Spleen (tissue), 7 donors: Measurements from ENCODE around the gene LOXL1.

Experiments
- CTCF ChIP-seq, 11 experiments: fragments of 200-600 bp in 7 of 11; fragments of 450-650 bp in 4 of 11; sonication (generic) in 4 of 11; IDR thresholded peaks in 8 of 11; conservative IDR thresholded peaks in 3 of 11; 1 replicate in 7 of 11; 2 replicates in 4 of 11; pipeline versions ENCODE4 v1.4.0 to v1.8.0; 2016 to 2021; ENCODE audit warnings: antibody characterized with exemption in 11 of 11, inconsistent platforms in 4 of 11, mild to moderate bottlenecking in 1 of 11
- POLR2A ChIP-seq, 3 donors: fragments of 450-650 bp; IDR thresholded peaks; one replicate each; pipeline ENCODE4 v1.5.1; 2017; ENCODE audit warnings: antibody characterized with exemption in 3 of 3, mild to moderate bottlenecking in 1 of 3
- POLR2AphosphoS5 ChIP-seq, 3 donors: sonication (generic); formaldehyde crosslinking; IDR thresholded peaks; one replicate each; pipeline ENCODE4 v1.5.1; 2017; ENCODE audit warnings: antibody characterized with exemption in 3 of 3
- donor health status: DM: no; HTN: no; CAD: no; lungs with moderate emphysema.
- donor health status: DM: no; HTN: no; CAD: no.
- donor health status: DM: no; HTN: no; CAD: no.

DNA sequence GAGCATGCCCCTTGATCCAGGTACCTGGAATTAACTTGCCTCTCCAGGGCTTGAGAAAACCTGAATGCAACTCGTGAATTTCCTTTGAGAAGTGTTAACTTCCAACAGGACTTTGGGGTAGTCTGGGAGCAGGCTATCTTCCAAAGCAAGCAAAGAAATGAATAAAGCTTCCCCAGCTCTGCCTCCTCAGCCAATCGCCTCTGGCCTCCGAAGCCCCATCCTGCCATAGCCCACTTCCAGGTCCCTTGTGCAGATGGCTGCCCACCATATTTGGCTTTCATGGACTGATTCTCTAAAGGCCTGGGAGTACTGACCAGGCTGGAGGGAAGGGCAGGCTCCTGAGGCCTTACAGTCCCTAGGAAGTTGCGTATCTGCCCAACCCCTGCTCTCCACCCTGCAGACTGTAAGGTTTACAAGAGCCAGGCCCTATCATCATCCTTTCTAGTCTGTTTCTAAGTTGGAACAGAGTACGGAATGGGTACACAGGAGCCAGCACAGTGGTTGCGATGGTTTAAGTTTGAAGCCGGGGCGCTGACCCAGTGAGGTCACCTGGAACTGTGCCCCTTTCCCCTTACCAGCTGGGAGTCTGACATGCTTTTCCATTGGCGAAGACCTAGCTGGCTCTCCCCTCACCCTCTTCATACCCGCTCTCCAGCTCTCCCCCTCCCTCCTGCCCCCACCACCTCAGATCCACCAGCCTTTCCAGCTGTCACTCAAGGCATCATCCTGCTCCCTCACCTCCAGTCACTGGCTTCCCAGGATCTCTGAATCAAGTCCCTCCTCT is 67.1 kb downstream of the LOXL1 start:
- TF ChIP-seq CTCF (IDR thresholded peaks at IDR 0.05 in 8 of 11, conservative IDR thresholded peaks at IDR 0.05 in 3 of 11) (no peak), POLR2AphosphoS5 (IDR thresholded peaks at IDR 0.05) (no peak), POLR2A (IDR thresholded peaks at IDR 0.05) (no peak)
